ENCODE results near the gene METTL16. TPM values are rescaled to one million over a fixed set of nuclear protein-coding genes. Genes with fewer than 3 reads are reported as not detected.

METTL16 gene
- total and polyA plus RNA-seq, 2 experiments from 2014 or later = 40.1 to 80.8 TPM

DNA sequence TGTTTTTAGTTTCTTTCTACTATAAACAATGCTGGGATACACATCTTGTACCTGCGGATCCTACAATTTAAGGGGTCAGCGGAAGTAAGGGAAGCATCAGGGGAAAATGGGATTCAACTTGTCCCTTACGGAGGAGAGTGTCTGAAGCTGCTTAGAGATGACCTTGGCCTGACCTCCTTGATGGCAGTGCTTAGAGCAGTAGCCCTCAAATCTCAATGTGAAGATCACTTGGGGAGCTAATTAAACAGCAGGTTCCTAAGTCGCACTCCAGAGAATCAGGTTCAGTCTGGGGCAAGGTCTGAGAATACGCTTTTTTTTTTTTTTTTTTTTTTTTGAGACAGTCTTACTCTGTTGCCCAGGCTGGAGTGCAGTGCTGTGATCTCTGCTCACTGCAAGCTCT, 9.6 kb upstream of the METTL16 start:
- Histone ChIP-seq H3K4me2 (no peak overlapping the region), H3K36me3 (ENCODE audit: insufficient read depth) (no peaks in the 10 kb centered on the region)
- H3K27ac Mint-ChIP-seq = no peak overlapping the region

More for the DNA sequence above, 9.6 kb upstream of the METTL16 start:
- peaks cover 4% of the 10 kb centered on the region; the same call in 2 of the 3 replicates for H3K4me1 Mint-ChIP-seq
- H3K9me2 ChIP-seq (ENCODE audit: insufficient read depth) = no peaks in the 10 kb centered on the region
- no peaks in the 10 kb centered on the region for H3K79me2 ChIP-seq (replicated peaks; ENCODE audit: insufficient read depth)
- H3K9me3 Mint-ChIP-seq = no peaks in the 10 kb centered on the region
- TF ChIP-seq, protein P1, sequence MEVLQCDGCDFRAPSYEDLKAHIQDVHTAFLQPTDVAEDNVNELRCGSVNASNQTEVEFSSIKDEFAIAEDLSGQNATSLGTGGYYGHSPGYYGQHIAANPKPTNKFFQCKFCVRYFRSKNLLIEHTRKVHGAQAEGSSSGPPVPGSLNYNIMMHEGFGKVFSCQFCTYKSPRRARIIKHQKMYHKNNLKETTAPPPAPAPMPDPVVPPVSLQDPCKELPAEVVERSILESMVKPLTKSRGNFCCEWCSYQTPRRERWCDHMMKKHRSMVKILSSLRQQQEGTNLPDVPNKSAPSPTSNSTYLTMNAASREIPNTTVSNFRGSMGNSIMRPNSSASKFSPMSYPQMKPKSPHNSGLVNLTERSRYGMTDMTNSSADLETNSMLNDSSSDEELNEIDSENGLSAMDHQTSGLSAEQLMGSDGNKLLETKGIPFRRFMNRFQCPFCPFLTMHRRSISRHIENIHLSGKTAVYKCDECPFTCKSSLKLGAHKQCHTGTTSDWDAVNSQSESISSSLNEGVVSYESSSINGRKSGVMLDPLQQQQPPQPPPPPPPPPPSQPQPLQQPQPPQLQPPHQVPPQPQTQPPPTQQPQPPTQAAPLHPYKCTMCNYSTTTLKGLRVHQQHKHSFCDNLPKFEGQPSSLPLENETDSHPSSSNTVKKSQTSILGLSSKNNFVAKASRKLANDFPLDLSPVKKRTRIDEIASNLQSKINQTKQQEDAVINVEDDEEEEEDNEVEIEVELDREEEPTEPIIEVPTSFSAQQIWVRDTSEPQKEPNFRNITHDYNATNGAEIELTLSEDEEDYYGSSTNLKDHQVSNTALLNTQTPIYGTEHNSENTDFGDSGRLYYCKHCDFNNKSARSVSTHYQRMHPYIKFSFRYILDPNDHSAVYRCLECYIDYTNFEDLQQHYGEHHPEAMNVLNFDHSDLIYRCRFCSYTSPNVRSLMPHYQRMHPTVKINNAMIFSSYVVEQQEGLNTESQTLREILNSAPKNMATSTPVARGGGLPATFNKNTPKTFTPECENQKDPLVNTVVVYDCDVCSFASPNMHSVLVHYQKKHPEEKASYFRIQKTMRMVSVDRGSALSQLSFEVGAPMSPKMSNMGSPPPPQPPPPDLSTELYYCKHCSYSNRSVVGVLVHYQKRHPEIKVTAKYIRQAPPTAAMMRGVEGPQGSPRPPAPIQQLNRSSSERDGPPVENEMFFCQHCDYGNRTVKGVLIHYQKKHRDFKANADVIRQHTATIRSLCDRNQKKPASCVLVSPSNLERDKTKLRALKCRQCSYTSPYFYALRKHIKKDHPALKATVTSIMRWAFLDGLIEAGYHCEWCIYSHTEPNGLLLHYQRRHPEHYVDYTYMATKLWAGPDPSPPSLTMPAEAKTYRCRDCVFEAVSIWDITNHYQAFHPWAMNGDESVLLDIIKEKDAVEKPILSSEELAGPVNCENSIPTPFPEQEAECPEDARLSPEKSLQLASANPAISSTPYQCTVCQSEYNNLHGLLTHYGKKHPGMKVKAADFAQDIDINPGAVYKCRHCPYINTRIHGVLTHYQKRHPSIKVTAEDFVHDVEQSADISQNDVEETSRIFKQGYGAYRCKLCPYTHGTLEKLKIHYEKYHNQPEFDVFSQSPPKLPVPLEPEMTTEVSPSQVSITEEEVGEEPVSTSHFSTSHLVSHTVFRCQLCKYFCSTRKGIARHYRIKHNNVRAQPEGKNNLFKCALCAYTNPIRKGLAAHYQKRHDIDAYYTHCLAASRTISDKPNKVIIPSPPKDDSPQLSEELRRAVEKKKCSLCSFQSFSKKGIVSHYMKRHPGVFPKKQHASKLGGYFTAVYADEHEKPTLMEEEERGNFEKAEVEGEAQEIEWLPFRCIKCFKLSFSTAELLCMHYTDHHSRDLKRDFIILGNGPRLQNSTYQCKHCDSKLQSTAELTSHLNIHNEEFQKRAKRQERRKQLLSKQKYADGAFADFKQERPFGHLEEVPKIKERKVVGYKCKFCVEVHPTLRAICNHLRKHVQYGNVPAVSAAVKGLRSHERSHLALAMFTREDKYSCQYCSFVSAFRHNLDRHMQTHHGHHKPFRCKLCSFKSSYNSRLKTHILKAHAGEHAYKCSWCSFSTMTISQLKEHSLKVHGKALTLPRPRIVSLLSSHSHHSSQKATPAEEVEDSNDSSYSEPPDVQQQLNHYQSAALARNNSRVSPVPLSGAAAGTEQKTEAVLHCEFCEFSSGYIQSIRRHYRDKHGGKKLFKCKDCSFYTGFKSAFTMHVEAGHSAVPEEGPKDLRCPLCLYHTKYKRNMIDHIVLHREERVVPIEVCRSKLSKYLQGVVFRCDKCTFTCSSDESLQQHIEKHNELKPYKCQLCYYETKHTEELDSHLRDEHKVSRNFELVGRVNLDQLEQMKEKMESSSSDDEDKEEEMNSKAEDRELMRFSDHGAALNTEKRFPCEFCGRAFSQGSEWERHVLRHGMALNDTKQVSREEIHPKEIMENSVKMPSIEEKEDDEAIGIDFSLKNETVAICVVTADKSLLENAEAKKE (CRISPR knock-in tag; IDR thresholded peaks at IDR 0.05) = no peak
- no peak for TF ChIP-seq EZH2 (IDR thresholded peaks at IDR 0.05; ENCODE audit: low read depth, unreplicated experiment)
- TF ChIP-seq CREB1 (CRISPR knock-in tag; IDR thresholded peaks at IDR 0.05; ENCODE audit: low read depth) = no peak
- TF ChIP-seq, protein P2, sequence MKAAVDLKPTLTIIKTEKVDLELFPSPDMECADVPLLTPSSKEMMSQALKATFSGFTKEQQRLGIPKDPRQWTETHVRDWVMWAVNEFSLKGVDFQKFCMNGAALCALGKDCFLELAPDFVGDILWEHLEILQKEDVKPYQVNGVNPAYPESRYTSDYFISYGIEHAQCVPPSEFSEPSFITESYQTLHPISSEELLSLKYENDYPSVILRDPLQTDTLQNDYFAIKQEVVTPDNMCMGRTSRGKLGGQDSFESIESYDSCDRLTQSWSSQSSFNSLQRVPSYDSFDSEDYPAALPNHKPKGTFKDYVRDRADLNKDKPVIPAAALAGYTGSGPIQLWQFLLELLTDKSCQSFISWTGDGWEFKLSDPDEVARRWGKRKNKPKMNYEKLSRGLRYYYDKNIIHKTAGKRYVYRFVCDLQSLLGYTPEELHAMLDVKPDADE (IDR thresholded peaks at IDR 0.05) = no peak
- TF ChIP-seq JUNB (IDR thresholded peaks at IDR 0.05; ENCODE audit: unreplicated experiment) = no peak
- TF ChIP-seq ZNF331 (CRISPR knock-in tag; IDR thresholded peaks at IDR 0.05; ENCODE audit: low read depth) = no peak
- TF ChIP-seq POLR2AphosphoS5 (IDR thresholded peaks at IDR 0.05; ENCODE audit: low read depth) = no peak
- TF ChIP-seq EZH2phosphoT487 (IDR thresholded peaks at IDR 0.05; ENCODE audit: unreplicated experiment) = no peak
- no peak for TF ChIP-seq ZNF114 (CRISPR knock-in tag; IDR thresholded peaks at IDR 0.05)
- TF ChIP-seq, protein P3, sequence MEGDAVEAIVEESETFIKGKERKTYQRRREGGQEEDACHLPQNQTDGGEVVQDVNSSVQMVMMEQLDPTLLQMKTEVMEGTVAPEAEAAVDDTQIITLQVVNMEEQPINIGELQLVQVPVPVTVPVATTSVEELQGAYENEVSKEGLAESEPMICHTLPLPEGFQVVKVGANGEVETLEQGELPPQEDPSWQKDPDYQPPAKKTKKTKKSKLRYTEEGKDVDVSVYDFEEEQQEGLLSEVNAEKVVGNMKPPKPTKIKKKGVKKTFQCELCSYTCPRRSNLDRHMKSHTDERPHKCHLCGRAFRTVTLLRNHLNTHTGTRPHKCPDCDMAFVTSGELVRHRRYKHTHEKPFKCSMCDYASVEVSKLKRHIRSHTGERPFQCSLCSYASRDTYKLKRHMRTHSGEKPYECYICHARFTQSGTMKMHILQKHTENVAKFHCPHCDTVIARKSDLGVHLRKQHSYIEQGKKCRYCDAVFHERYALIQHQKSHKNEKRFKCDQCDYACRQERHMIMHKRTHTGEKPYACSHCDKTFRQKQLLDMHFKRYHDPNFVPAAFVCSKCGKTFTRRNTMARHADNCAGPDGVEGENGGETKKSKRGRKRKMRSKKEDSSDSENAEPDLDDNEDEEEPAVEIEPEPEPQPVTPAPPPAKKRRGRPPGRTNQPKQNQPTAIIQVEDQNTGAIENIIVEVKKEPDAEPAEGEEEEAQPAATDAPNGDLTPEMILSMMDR (conservative IDR thresholded peaks at IDR 0.05; ENCODE audit: low read depth in 2 of 2) = no peak
- TF ChIP-seq, protein P4, sequence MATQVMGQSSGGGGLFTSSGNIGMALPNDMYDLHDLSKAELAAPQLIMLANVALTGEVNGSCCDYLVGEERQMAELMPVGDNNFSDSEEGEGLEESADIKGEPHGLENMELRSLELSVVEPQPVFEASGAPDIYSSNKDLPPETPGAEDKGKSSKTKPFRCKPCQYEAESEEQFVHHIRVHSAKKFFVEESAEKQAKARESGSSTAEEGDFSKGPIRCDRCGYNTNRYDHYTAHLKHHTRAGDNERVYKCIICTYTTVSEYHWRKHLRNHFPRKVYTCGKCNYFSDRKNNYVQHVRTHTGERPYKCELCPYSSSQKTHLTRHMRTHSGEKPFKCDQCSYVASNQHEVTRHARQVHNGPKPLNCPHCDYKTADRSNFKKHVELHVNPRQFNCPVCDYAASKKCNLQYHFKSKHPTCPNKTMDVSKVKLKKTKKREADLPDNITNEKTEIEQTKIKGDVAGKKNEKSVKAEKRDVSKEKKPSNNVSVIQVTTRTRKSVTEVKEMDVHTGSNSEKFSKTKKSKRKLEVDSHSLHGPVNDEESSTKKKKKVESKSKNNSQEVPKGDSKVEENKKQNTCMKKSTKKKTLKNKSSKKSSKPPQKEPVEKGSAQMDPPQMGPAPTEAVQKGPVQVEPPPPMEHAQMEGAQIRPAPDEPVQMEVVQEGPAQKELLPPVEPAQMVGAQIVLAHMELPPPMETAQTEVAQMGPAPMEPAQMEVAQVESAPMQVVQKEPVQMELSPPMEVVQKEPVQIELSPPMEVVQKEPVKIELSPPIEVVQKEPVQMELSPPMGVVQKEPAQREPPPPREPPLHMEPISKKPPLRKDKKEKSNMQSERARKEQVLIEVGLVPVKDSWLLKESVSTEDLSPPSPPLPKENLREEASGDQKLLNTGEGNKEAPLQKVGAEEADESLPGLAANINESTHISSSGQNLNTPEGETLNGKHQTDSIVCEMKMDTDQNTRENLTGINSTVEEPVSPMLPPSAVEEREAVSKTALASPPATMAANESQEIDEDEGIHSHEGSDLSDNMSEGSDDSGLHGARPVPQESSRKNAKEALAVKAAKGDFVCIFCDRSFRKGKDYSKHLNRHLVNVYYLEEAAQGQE (IDR thresholded peaks at IDR 0.05; ENCODE audit: unreplicated experiment) = no peak
- no peak for TF ChIP-seq STAT1 (IDR thresholded peaks at IDR 0.05; ENCODE audit: unreplicated experiment)
- TF ChIP-seq NANOG (IDR thresholded peaks at IDR 0.05; ENCODE audit: borderline replicate concordance) = no peak
- no peak overlapping the region for H2AFZ ChIP-seq
- no peaks in the 10 kb centered on the region for H3K36me3 Mint-ChIP-seq (ENCODE audit: low read depth)
- no peak overlapping the region for H3K27ac ChIP-seq (ENCODE audit: low read depth)
- no peaks in the 10 kb centered on the region for H3K4me1 ChIP-seq (ENCODE audit: insufficient read depth)
- DNase-seq (ENCODE audit: low spot score) (no peak), ATAC-seq (no peak)
- H4K20me1 ChIP-seq (replicated peaks; ENCODE audit: insufficient read depth) = no peaks in the 10 kb centered on the region
- no peak overlapping the region for H3K4me3 Mint-ChIP-seq
- H3K4me3 ChIP-seq = no peak overlapping the region
- no peaks in the 10 kb centered on the region for H3K27me3 ChIP-seq (ENCODE audit: insufficient read depth)
- peaks cover 7% of the 10 kb centered on the region for H3K27me3 Mint-ChIP-seq (ENCODE audit: insufficient read depth, low read depth, poor library complexity)
- no peaks in the 10 kb centered on the region for H3F3A ChIP-seq (replicated peaks; ENCODE audit: low read depth)

Data from GM23338 (cell line).